Measurements from ENCODE around the gene TRMT10C.
"Not testable (repeated sequence)": the region's sequence is repeated elsewhere in the genome, so short reads cannot be mapped to it uniquely, and the experiment has no call there.

TRMT10C gene

DNA sequence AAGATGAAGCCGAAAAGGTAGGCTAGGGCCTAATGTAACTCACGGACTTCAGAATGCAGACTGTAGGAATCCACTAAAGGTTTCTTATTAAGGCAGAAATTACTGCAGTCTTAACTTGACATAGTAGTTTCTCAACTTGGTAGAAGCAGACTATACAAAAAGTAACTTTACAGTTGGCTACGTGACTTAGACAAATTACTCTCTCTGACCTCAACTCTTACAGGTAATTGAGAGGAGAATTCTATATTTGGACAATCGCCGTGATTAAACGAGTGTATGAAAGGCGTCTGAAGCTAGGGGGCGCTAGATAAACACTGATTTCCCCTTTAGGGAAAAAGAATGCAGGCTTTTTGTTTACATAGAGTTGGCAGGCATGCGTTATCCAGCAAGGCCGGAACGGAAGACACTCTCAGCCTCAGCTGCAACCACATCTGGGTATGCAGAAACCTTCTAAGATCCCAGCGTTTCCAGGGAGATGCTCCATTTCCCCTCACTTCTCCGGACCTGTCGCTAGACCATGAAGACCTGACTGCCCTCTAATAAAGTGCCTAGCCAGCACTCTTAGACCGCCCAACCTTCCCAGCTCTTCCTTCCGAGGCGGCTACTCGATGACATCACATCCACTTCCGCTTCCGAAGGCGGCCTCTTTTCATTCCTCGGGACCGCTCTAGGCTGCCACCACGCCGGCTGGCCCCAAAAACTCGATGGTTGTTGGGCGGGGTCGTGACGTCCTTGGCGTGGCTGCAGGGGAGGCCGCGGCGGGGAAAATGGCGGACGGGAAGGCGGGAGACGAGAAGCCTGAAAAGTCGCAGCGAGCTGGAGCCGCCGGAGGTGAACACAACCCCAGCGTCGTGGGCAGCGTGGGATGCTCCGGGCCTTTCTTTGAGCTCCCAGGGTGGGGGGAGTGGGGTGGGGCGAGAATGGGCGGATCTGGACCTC lies 12.1 kb downstream of the TRMT10C start, which contains the start of gene PCNP:
PCNP (plus strand) TSS at position 732 of the 939 bp plus-strand sequence; CDS start at position 768, 36 bp downstream.
- DNase-seq (ENCODE audit: low spot score), result peak; percentile 89
- TF ChIP-seq, protein P1, sequence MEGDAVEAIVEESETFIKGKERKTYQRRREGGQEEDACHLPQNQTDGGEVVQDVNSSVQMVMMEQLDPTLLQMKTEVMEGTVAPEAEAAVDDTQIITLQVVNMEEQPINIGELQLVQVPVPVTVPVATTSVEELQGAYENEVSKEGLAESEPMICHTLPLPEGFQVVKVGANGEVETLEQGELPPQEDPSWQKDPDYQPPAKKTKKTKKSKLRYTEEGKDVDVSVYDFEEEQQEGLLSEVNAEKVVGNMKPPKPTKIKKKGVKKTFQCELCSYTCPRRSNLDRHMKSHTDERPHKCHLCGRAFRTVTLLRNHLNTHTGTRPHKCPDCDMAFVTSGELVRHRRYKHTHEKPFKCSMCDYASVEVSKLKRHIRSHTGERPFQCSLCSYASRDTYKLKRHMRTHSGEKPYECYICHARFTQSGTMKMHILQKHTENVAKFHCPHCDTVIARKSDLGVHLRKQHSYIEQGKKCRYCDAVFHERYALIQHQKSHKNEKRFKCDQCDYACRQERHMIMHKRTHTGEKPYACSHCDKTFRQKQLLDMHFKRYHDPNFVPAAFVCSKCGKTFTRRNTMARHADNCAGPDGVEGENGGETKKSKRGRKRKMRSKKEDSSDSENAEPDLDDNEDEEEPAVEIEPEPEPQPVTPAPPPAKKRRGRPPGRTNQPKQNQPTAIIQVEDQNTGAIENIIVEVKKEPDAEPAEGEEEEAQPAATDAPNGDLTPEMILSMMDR (IDR thresholded peaks at IDR 0.05; ENCODE audit: extremely low read depth, missing control alignments), result peak; percentile 62

GRCh38 chr3:101574388-101575112 lies 12.9 kb downstream of the TRMT10C start:
- TF ChIP-seq, protein P1 (IDR thresholded peaks at IDR 0.05; ENCODE audit: extremely low read depth, missing control alignments), result no peak
- DNase-seq (ENCODE audit: low spot score), result peak; percentile 41

DNA sequence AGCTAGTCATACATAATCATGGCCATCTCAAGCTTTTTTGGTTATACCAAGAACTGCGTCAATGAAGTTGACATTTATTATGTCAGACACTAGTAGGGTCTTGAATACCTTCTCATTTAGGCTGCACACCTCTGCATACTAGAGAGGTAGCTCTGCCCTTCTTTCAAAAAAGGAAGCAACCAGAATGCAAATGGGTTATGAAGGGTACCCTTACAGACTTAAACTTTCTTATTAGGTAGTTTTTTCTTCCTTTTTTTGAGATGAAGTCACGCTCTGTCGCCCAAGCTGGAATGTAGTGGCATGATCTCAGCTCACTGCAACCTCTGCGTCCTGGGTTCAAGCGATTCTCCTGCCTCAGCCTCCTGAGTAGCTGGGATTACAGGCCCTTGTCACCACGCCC lies 15.6 kb downstream of the TRMT10C start:
- TF ChIP-seq, protein P1 (IDR thresholded peaks at IDR 0.05; ENCODE audit: extremely low read depth, missing control alignments), result no peak
- no peak for DNase-seq (ENCODE audit: low spot score)

DNA sequence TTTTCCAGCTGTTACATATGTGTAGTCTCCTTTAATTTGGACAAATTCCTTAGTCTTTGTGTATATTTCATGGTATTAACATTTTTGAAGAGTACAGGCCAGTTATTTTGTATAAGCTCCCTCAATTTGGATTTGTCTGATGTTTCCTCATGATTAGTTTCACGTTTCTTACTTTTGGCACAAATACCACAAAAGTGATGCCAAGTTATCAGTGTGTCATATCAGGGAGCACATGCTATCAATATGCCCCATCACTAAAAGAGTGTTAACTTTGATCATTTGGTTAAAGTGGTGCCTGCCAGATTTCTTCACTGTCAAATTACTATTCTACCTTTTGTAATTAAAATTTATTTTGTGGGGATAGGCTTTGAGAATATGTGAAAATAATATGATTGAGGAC lies 26.9 kb downstream of the TRMT10C start:
- DNase-seq (ENCODE audit: low spot score), result no peak
- TF ChIP-seq, protein P1 (IDR thresholded peaks at IDR 0.05; ENCODE audit: extremely low read depth, missing control alignments), result no peak

GRCh38 chr3:101591071-101591470 lies 29.4 kb downstream of the TRMT10C start:
- TF ChIP-seq, protein P1 (IDR thresholded peaks at IDR 0.05; ENCODE audit: extremely low read depth, missing control alignments), result no peak

GRCh38 chr3:101602731-101603130 lies 41.1 kb downstream of the TRMT10C start:
- TF ChIP-seq, protein P1 (IDR thresholded peaks at IDR 0.05; ENCODE audit: extremely low read depth, missing control alignments), result no peak
- no peak for DNase-seq (ENCODE audit: low spot score)

More at GRCh38 chr3:101591071-101591470, 29.4 kb downstream of the TRMT10C start:
- no peak for DNase-seq (ENCODE audit: low spot score)

DNA sequence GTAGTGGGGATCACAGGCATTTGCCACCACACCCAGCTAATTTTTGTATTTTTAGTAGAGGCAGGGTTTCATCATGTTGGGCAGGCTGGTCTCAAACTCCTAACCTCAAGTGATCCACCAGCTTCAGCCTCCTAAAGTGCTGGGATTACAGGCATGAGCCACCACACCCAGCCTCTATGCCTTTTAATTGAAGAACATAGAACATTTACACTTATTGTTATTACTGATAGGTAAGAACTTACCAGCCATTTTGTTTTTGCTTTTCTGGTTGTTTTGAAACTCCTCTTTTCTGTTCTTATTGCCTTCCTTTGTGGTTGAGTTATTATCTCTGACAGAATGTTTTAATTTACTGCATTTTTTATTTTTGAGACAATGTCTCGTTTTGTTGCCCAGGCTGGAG lies 41.5 kb downstream of the TRMT10C start:
- TF ChIP-seq, protein P1 (IDR thresholded peaks at IDR 0.05; ENCODE audit: extremely low read depth, missing control alignments), result no peak
- no peak for DNase-seq (ENCODE audit: low spot score)

GRCh38 chr3:101605398-101605797 lies 43.7 kb downstream of the TRMT10C start:
- not testable (repeated sequence) for DNase-seq (ENCODE audit: low spot score)

All from GM20000 (cell line).